Nucleus accumbens (tissue), 56 donors: Measurements from ENCODE around the gene SMIM44.

Experiments
- DNase-seq, 56 donors: peaks; one replicate each; lab custom pipeline; 2025; lab: John Stamatoyannopoulos, UW

Gene SMIM44

DNA sequence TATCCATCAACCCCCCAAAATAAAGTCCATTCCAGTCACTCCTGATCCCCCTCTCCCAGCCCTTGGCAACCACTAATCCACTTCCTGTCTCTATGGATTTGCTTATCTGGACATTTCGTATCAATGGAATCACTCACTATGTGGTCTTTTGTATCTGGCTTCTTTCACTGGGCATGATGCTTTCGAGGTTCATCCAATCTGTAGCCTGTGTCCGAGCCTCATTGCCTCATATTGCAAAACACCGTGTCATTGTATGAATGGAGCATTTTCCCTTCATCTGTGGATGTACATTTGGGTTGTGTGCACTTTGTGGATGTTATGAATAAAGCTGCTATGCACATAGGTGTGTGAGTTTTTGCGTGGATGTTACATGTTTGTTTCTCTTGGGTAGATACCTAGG, 21.5 kb upstream of the SMIM44 start:
- no peak for DNase-seq

- no peak for DNase-seq
Observed at GRCh38 chr19:3503036-3503572, 19.9 kb upstream of the SMIM44 start.

- DNase-seq = no peak
Observed at GRCh38 chr19:3501780-3502179, 18.5 kb upstream of the SMIM44 start.

DNA sequence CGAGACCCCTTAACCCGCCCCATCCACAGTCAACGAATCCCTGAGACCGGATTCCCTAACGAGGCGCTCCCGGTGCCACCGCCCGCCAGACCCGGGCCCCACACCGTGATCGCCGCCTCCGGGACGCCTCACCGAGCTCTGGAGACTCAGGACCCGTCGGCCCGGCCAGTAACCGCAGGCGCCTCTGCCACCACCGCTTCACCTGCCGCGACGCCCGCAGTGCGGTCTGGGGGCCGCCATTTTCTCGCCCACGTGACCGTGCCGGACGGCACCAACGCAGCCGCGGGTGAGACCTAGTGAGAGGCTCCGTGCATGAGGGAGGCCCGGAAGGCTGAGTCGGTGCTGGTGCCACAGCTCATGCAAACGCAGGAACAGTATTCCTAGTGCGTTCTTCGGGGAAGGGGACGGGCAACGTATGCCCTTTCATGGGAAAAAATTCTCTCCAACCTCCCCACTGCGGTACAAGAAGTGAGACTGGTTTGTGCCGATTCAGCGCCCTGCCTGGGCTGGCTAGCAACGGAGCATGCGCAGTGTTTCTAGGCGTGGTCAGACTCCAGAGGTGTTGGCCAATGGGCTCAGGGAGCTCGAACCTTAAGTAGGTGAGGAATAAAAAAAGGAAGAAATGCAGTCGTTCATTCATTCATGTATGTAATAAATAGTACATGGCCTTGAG, 17.3 kb upstream of the SMIM44 start, which contains the start of gene DOHH:
Gene DOHH, minus strand, starts transcription at position 246 of the 673 bp plus-strand sequence. CDS start 3,860 bp downstream, outside the sequence.
- peak; percentile 54 to 99 (median 93) for DNase-seq

- DNase-seq = no peak
Observed at GRCh38 chr19:3499738-3500428, 16.6 kb upstream of the SMIM44 start.

GRCh38 chr19:3497757-3498520, 14.7 kb upstream of the SMIM44 start:
- no peak for DNase-seq

DNA sequence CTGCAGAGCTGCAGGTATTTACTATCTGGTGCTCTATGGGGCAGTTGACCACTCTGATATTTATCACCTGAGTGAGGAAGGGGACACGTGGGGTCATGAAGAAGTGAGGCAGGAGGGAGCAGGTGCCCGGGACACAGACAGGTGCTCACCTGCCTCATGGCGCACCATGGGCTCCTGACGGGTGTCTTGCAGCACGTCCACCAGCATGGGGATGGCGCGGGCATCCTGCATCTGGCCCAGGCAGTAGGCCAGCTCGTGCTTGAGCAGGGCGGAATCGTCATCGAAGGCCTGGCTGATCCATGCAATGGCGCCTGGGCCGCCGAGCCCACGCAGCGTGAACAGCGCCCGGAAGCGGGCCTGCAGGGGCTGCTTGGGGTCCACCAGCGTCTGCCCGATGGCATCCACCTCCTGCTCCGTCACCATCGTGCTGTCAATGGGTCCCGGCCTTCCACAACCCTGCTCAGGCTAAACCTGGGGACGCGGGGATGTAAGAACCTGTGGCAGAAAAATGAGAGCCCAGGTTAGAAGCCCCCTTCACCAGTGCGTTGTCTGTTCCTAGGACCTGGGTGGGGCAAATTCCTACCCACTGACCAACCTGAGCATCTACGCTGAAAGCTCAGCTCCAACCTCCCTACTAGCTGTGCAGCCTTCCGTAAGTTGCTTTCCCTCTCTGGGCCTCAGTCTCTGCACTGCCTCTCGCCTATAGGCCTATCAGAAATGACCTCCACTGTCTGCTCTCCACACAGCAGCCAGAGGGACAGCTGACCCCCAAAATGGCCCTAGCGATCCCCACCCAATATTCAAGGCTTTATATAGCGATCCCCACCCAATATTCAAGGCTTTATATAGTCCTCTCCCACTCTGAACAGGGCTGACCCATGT, 13.4 kb upstream of the SMIM44 start:
- DNase-seq = no peak

GRCh38 chr19:3494559-3494958, 11.3 kb upstream of the SMIM44 start:
- DNase-seq = peak in 34 of 56 donors; percentile 17 to 80 (median 52)

GRCh38 chr19:3494051-3494450, 10.8 kb upstream of the SMIM44 start:
- peak; percentile 7 to 98 (median 89) for DNase-seq

DNA sequence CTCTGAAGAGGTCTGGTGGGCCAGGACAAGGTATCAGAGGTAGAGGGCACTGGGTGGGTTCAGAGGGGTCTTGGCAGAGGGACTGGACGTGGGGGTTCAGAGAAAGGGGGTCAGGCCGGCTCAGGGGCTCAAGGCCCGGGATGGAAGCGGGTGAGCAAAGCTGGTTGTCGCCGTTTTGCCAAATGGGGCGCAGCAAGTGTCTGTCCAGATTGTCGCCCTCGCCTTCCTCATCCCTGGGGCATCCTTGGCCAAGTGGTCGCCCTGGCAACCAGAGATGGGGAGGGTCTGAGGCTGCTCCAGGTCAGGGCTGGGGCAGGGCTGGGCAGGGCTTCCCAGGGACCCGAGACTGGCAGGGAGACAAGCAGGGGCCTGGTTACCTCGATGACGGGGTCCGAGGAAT, 10.4 kb upstream of the SMIM44 start:
- no peak for DNase-seq

GRCh38 chr19:3492919-3493318, 9.7 kb upstream of the SMIM44 start:
- DNase-seq = no peak

GRCh38 chr19:3492131-3492839, 9.0 kb upstream of the SMIM44 start:
- no peak for DNase-seq

GRCh38 chr19:3491396-3492119, 8.3 kb upstream of the SMIM44 start:
- no peak for DNase-seq

GRCh38 chr19:3482507-3483225, 575 bp downstream of the SMIM44 start:
- no peak for DNase-seq

GRCh38 chr19:3481241-3482090, 1.8 kb downstream of the SMIM44 start:
- no peak for DNase-seq

- DNase-seq = no peak
Observed at GRCh38 chr19:3480383-3481091, 2.7 kb downstream of the SMIM44 start, which contains the start of gene SMIM24. TSS of gene SMIM24 (minus strand) at chr19:3480525. CDS start at chr19:3480463, 62 bp downstream.
